Measurements from ENCODE around the gene EEF1A2.

DNA sequence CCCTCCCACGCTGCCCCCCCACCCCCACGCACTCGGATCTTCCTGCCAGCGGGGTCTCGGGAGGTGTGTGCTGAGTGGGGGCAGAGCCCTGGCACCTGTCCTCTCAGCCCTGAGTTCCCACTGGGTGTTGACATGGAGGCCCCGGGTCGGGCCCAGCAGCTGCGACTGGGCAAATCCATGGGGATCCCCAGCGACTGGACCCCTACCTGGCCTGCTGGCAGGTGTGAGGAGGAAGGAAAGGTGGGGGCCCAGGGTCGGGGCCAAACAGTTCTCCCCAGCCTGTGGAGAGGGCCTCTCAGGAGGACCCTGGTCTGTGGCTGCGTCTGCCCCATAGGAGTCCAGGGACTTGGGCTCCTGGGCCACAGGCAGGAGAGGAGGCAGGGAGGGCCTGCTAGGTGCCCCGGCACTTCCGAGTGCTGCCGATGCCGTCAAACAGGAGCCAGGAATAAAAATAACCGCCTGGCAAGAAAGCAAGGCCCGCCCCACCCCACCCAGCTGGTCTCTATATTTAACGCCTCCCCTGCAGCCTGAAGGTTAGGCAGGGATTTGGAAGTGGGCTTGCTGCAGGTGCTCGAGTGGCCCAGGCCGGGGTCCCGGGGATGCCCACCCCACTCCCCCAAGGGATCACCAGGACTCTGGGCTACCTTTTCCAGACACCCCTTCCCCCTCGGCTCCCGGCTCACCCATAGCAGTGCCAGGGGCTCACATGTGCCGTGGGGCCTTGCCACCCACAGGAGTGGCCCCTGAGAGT lies 1.4 kb upstream of the EEF1A2 start:
- TF ChIP-seq, protein P1, sequence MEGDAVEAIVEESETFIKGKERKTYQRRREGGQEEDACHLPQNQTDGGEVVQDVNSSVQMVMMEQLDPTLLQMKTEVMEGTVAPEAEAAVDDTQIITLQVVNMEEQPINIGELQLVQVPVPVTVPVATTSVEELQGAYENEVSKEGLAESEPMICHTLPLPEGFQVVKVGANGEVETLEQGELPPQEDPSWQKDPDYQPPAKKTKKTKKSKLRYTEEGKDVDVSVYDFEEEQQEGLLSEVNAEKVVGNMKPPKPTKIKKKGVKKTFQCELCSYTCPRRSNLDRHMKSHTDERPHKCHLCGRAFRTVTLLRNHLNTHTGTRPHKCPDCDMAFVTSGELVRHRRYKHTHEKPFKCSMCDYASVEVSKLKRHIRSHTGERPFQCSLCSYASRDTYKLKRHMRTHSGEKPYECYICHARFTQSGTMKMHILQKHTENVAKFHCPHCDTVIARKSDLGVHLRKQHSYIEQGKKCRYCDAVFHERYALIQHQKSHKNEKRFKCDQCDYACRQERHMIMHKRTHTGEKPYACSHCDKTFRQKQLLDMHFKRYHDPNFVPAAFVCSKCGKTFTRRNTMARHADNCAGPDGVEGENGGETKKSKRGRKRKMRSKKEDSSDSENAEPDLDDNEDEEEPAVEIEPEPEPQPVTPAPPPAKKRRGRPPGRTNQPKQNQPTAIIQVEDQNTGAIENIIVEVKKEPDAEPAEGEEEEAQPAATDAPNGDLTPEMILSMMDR (IDR thresholded peaks at IDR 0.05): no peak
- TF ChIP-seq POLR2A (IDR thresholded peaks at IDR 0.05): no peak

Data from lower leg skin (tissue), 3 donors.